GM12878 (cell line): Measurements from ENCODE around the gene ADARB1. TPM values are rescaled to one million over a fixed set of nuclear protein-coding genes. Genes with fewer than 3 reads are reported as not detected.

ENCODE experiments used
- BCL3 ChIP-seq: IDR thresholded peaks from 2 replicates; pipeline ENCODE4 v1.6.1; 2011; ENCODE audit warnings: borderline replicate concordance, low read depth, mild to moderate bottlenecking, moderate library complexity, low read length; ENCODE audit not compliant: insufficient read depth, poor library complexity, severe bottlenecking
- CREB1 ChIP-seq: IDR thresholded peaks from 2 replicates; pipeline ENCODE4 v1.6.1; 2012; ENCODE audit warnings: low read depth, mild to moderate bottlenecking, inconsistent platforms
- CUX1 ChIP-seq: IDR thresholded peaks from 2 replicates; pipeline ENCODE4 v1.6.1; 2012; ENCODE audit warnings: improper control_type of control experiment, low read depth, low read length; ENCODE audit not compliant: insufficient replicate concordance
- IRF4 ChIP-seq: IDR thresholded peaks from 2 replicates; pipeline ENCODE4 v1.6.1; 2011; ENCODE audit warnings: low read depth, low read length
- IRF5 ChIP-seq: fragments of 450-650 bp; IDR thresholded peaks from 2 replicates; pipeline ENCODE4 v1.6.1; 2017; ENCODE audit warnings: borderline replicate concordance
- JUNB ChIP-seq: IDR thresholded peaks from 2 replicates; pipeline ENCODE4 v1.6.1; 2016; ENCODE audit warnings: antibody characterized with exemption, mild to moderate bottlenecking
- NFIC ChIP-seq: IDR thresholded peaks from 2 replicates; pipeline ENCODE4 v1.6.1; 2012; ENCODE audit warnings: low read depth, mild to moderate bottlenecking, inconsistent platforms, low read length, moderate library complexity
- NKRF ChIP-seq: fragments of 450-650 bp; conservative IDR thresholded peaks from 2 replicates; pipeline ENCODE4 v1.6.1; 2017; ENCODE audit warnings: mild to moderate bottlenecking, moderate library complexity
- POU2F2 ChIP-seq: IDR thresholded peaks from 3 replicates; pipeline ENCODE4 v1.6.1; 2011; ENCODE audit warnings: low read depth, mild to moderate bottlenecking, low read length, borderline replicate concordance
- RAD51 ChIP-seq: fragments of 450-650 bp; IDR thresholded peaks from 2 replicates; pipeline ENCODE4 v1.6.1; 2016; ENCODE audit warnings: moderate library complexity, mild to moderate bottlenecking, inconsistent platforms
- RELB ChIP-seq: fragments of 450-650 bp; IDR thresholded peaks from 2 replicates; pipeline ENCODE4 v1.6.1; 2017; ENCODE audit warnings: low read depth, mild to moderate bottlenecking, moderate library complexity
- SMAD5 ChIP-seq: IDR thresholded peaks from 2 replicates; pipeline ENCODE4 v1.6.1; 2016; ENCODE audit warnings: antibody characterized with exemption, low read depth
- TCF7 ChIP-seq: IDR thresholded peaks from 2 replicates; pipeline ENCODE4 v1.6.1; 2014; ENCODE audit warnings: antibody characterized with exemption, borderline replicate concordance
- ZBTB33 ChIP-seq: fragments of 450-650 bp; IDR thresholded peaks from 2 replicates; pipeline ENCODE4 v1.6.1; 2017; ENCODE audit warnings: mild to moderate bottlenecking
- ZNF384 ChIP-seq: IDR thresholded peaks from 2 replicates; pipeline ENCODE4 v1.6.1; 2012; ENCODE audit warnings: low read depth, mild to moderate bottlenecking, low read length, improper control_type of control experiment, borderline replicate concordance
- polyA plus RNA-seq, 11 experiments: library from polyadenylated mRNA; depleted of rRNA in 4 of 11; unstranded in 6 of 11; stranded (reverse) in 5 of 11; fragments of >200 nt; fragmentation: Nextera tagmentation in 4 of 11; fragmentation: Illumina TruSeq in 1 of 11; extraction: Ambion mirVana in 4 of 11; extraction: Trizol in 1 of 11; gene quantifications; 1 replicate in 1 of 11; 2 replicates in 10 of 11; pipeline versions ENCODE4 v1.2.1 to v1.2.3, GENCODE V29; 2011 to 2016; ENCODE audit warnings: inconsistent platforms in 2 of 11, missing spikeins in 2 of 11, low read depth in 1 of 11
- total RNA-seq, 4 experiments: library from RNA; depleted of rRNA in 3 of 4; stranded (reverse); fragments of >200 nt in 3 of 4; fragmentation: Illumina TruSeq in 1 of 4; extraction: Trizol in 1 of 4; gene quantifications; 2 replicates each; pipeline versions ENCODE4 v1.2.1 to v1.2.3, GENCODE V29; 2013 to 2021

The ADARB1 gene
- total and polyA plus RNA-seq, 10 of the 15 experiments (the other 5 are each of a cell fraction or from before 2014, with no cell fraction given) = 5.7 to 61.7 (median 25.3) TPM

GRCh38 chr21:45209046-45209445, 134.7 kb downstream of the ADARB1 start (continued):
- TF ChIP-seq CUX1 (peak; percentile 24), IRF4 (peak; percentile 50; the same call in 1 of the 2 replicates), ZNF384 (peak; percentile 82), POU2F2 (no peak), BCL3 (no peak), TCF7 (peak; percentile 48; the same call in 1 of the 2 replicates), NKRF (no peak), IRF5 (no peak), JUNB (peak; percentile 96), RAD51 (0 out of 2 replicates have a peak, but pooled peaks have one; percentile 32), SMAD5 (no peak), RELB (peak; percentile 48), NFIC (peak; percentile 67; the same call in 1 of the 2 replicates), CREB1 (peak; percentile 57; the same call in 1 of the 2 replicates), ZBTB33 (no peak)
